HEK293 (cell line): ENCODE results near the gene MAD2L1BP.

ENCODE experiments used
- CTCF ChIA-PET: fragments of 350-600 bp; formaldehyde crosslinking; extraction: SDS; loops from one replicate; lab custom pipeline; 2021; ENCODE audit warnings: antibody characterized with exemption; lab: Yijun Ruan, JAX
- POLR2A ChIA-PET: fragments of 300-600 bp; formaldehyde crosslinking; extraction: SDS; loops from one replicate; lab custom pipeline; 2020; ENCODE audit warnings: antibody characterized with exemption, inconsistent platforms; lab: Yijun Ruan, JAX
- H3K27ac ChIP-seq: fragments of 200-500 bp; sonication (Bioruptor generic); 2 replicates; pipeline ENCODE4 v1.5.1; 2014; ENCODE audit warnings: low read depth, low read length, control low read depth, inconsistent platforms; ENCODE audit errors: extremely low read depth
- H3K36me3 ChIP-seq, 2 experiments: fragments of 200-500 bp in 1 of 2; sonication (Bioruptor generic) in 1 of 2; 1 replicate in 1 of 2; 2 replicates in 1 of 2; pipeline ENCODE4 v1.5.1; 2014 to 2017; ENCODE audit warnings: inconsistent platforms in 2 of 2, low read length in 2 of 2; ENCODE audit not compliant: control insufficient read depth in 2 of 2, insufficient read depth in 1 of 2
- H3K4me1 ChIP-seq: fragments of 200-500 bp; sonication (Bioruptor generic); 2 replicates; pipeline ENCODE4 v1.5.1; 2014; ENCODE audit warnings: mild to moderate bottlenecking, low read length, inconsistent platforms; ENCODE audit not compliant: control insufficient read depth, insufficient read depth
- H3K4me3 ChIP-seq: 2 replicates; pipeline ENCODE4 v1.5.1; 2011; ENCODE audit warnings: low read depth, mild to moderate bottlenecking, control low read depth, low read length, moderate library complexity
- H3K9me3 ChIP-seq: fragments of 200-500 bp; sonication (Bioruptor generic); 2 replicates; pipeline ENCODE4 v1.5.1; 2014; ENCODE audit warnings: low read depth, low read length, inconsistent platforms; ENCODE audit not compliant: control insufficient read depth, insufficient read depth
- HOXD13 ChIP-seq: sonication (generic); formaldehyde crosslinking; IDR thresholded peaks from 2 replicates; pipeline ENCODE4 v1.8.0; 2022; ENCODE audit warnings: missing genetic modification reagents, borderline replicate concordance
- PRDM2 ChIP-seq: fragments of 450-650 bp; formaldehyde crosslinking; IDR thresholded peaks from 2 replicates; pipeline ENCODE4 v1.5.1; 2016; ENCODE audit warnings: missing biosample characterization, missing genetic modification characterization, borderline replicate concordance
- TCF7L2 ChIP-seq: IDR thresholded peaks from 2 replicates; pipeline ENCODE4 v1.6.1; 2011; ENCODE audit warnings: low read depth, mild to moderate bottlenecking, inconsistent platforms, low read length, moderate library complexity, borderline replicate concordance
- ZFP37 ChIP-seq: fragments of 450-650 bp; formaldehyde crosslinking; IDR thresholded peaks from 2 replicates; pipeline ENCODE4 v1.5.1; 2016; ENCODE audit warnings: missing biosample characterization, missing genetic modification characterization
- ZNF10 ChIP-seq: fragments of 450-650 bp; formaldehyde crosslinking; IDR thresholded peaks from 2 replicates; pipeline ENCODE4 v1.5.1; 2017; ENCODE audit warnings: missing biosample characterization, missing genetic modification characterization
- ZNF324 ChIP-seq: fragments of 450-650 bp; formaldehyde crosslinking; IDR thresholded peaks from 2 replicates; pipeline ENCODE4 v1.5.1; 2016; ENCODE audit warnings: missing biosample characterization, missing genetic modification characterization
- ZNF366 ChIP-seq: fragments of 450-650 bp; formaldehyde crosslinking; conservative IDR thresholded peaks from 2 replicates; pipeline ENCODE4 v1.5.1; 2016; ENCODE audit warnings: missing biosample characterization, missing genetic modification characterization
- ZNF513 ChIP-seq: fragments of 450-650 bp; IDR thresholded peaks from 2 replicates; pipeline ENCODE4 v1.5.1; 2018; ENCODE audit warnings: missing biosample characterization, missing genetic modification characterization
- ZNF623 ChIP-seq: fragments of 450-650 bp; formaldehyde crosslinking; IDR thresholded peaks from 2 replicates; pipeline ENCODE4 v1.5.1; 2016; ENCODE audit warnings: missing biosample characterization, missing genetic modification characterization
- ZNF654 ChIP-seq: fragments of 450-650 bp; formaldehyde crosslinking; IDR thresholded peaks from 2 replicates; pipeline ENCODE4 v1.5.1; 2016; ENCODE audit warnings: low read depth, missing biosample characterization, missing genetic modification characterization
- TF ChIP-seq, protein P1 (sequence below): fragments of 450-650 bp; formaldehyde crosslinking; IDR thresholded peaks from 2 replicates; pipeline ENCODE4 v1.5.1; 2017; ENCODE audit warnings: missing biosample characterization, missing genetic modification characterization
- TF ChIP-seq, protein P2 (sequence below): fragments of 450-650 bp; formaldehyde crosslinking; IDR thresholded peaks from 2 replicates; pipeline ENCODE4 v1.5.1; 2016; ENCODE audit warnings: missing biosample characterization, missing genetic modification characterization
- TF ChIP-seq, protein P3 (sequence below): fragments of 450-650 bp; formaldehyde crosslinking; IDR thresholded peaks from 2 replicates; pipeline ENCODE4 v1.5.1; 2016; ENCODE audit warnings: missing biosample characterization, missing genetic modification characterization, borderline replicate concordance

Gene MAD2L1BP

DNA sequence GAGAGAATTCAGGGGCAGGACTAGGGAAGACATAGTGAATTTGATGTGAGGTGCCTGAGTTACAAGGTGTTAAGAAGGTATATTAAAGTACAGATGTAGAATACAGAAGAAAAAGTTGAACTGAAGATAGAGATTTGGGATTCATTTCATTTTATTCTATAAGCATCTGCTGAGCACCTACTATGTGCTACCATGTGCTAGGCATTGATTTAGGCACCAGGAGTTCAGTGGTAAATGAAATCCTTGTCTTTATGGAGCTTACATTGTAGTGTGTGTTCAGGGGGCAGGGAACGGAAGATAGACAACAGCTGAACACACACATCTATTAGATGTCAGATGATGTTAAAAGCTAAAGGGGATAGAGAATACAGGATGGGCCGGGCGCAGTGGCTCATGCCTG, 12.0 kb downstream of the MAD2L1BP start (continued):
- TF ChIP-seq ZFP37 (tag by site-specific recombination) (no peak), ZNF366 (tag by site-specific recombination) (no peak), ZNF324 (tag by site-specific recombination) (no peak), HOXD13 (CRISPR knock-in tag) (no peak), TCF7L2 (no peak)
- TF ChIP-seq, protein P1, sequence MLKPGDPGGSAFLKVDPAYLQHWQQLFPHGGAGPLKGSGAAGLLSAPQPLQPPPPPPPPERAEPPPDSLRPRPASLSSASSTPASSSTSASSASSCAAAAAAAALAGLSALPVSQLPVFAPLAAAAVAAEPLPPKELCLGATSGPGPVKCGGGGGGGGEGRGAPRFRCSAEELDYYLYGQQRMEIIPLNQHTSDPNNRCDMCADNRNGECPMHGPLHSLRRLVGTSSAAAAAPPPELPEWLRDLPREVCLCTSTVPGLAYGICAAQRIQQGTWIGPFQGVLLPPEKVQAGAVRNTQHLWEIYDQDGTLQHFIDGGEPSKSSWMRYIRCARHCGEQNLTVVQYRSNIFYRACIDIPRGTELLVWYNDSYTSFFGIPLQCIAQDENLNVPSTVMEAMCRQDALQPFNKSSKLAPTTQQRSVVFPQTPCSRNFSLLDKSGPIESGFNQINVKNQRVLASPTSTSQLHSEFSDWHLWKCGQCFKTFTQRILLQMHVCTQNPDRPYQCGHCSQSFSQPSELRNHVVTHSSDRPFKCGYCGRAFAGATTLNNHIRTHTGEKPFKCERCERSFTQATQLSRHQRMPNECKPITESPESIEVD (tag by site-specific recombination): no peak

DNA sequence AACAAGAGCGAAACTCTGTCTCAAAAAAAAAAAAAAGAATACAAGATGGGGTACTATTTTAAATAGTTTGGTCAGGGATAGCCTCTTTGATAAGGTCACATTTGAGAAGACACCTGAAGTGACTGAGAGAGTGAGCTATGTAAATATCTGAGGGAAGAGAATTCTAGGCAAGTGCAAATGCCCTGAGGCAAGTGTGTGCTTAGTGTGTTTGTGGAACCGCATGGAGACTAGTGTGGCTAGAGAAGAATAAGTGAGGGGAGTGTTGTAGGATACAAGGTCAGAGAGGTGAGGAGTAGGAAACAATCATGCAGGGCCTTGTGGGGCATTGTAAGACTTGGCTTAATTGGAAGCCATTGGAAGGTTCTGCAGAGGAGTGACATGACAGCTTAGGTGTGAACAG, 12.6 kb downstream of the MAD2L1BP start:
- Histone ChIP-seq H3K27ac (no peak overlapping the region), H3K4me3 (no peak overlapping the region), H3K4me1 (peaks cover 7% of the 10 kb centered on the region), H3K9me3 (no peaks in the 10 kb centered on the region), H3K36me3 (no peaks in the 10 kb centered on the region; a peak in 1 of 3 replicates)
- TF ChIP-seq, protein P2, sequence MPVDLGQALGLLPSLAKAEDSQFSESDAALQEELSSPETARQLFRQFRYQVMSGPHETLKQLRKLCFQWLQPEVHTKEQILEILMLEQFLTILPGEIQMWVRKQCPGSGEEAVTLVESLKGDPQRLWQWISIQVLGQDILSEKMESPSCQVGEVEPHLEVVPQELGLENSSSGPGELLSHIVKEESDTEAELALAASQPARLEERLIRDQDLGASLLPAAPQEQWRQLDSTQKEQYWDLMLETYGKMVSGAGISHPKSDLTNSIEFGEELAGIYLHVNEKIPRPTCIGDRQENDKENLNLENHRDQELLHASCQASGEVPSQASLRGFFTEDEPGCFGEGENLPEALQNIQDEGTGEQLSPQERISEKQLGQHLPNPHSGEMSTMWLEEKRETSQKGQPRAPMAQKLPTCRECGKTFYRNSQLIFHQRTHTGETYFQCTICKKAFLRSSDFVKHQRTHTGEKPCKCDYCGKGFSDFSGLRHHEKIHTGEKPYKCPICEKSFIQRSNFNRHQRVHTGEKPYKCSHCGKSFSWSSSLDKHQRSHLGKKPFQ (tag by site-specific recombination): 0 out of 2 replicates have a peak, but pooled peaks have one; percentile 23
- TF ChIP-seq ZNF654: no peak
- no peak for TF ChIP-seq ZNF10 (tag by site-specific recombination)
- TF ChIP-seq, protein P3, sequence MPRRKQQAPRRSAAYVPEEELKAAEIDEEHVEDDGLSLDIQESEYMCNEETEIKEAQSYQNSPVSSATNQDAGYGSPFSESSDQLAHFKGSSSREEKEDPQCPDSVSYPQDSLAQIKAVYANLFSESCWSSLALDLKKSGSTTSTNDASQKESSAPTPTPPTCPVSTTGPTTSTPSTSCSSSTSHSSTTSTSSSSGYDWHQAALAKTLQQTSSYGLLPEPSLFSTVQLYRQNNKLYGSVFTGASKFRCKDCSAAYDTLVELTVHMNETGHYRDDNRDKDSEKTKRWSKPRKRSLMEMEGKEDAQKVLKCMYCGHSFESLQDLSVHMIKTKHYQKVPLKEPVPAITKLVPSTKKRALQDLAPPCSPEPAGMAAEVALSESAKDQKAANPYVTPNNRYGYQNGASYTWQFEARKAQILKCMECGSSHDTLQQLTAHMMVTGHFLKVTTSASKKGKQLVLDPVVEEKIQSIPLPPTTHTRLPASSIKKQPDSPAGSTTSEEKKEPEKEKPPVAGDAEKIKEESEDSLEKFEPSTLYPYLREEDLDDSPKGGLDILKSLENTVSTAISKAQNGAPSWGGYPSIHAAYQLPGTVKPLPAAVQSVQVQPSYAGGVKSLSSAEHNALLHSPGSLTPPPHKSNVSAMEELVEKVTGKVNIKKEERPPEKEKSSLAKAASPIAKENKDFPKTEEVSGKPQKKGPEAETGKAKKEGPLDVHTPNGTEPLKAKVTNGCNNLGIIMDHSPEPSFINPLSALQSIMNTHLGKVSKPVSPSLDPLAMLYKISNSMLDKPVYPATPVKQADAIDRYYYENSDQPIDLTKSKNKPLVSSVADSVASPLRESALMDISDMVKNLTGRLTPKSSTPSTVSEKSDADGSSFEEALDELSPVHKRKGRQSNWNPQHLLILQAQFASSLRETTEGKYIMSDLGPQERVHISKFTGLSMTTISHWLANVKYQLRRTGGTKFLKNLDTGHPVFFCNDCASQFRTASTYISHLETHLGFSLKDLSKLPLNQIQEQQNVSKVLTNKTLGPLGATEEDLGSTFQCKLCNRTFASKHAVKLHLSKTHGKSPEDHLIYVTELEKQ (tag by site-specific recombination): no peak
- peak; percentile 94 for TF ChIP-seq ZNF623 (tag by site-specific recombination)
- no peak for TF ChIP-seq ZNF513
- no peak for TF ChIP-seq PRDM2 (tag by site-specific recombination)
- CTCF ChIA-PET: interaction anchor here (0.5 to 2.0 kb wide), 5 partner anchors 9 to 565 kb away, joined by 3 to 7 read pairs (median 3); no protein-coding TSS in a partner anchor
- POLR2A ChIA-PET: interaction anchor here (5.3 kb wide), 1 partner anchor 12 kb away, joined by 33 read pairs; the partner anchor contains the start of gene MAD2L1BP
